ENCODE results near the gene NET1. TPM values are rescaled to one million over a fixed set of nuclear protein-coding genes. Genes with fewer than 3 reads are reported as not detected.
"Not testable (repeated sequence)": the region's sequence is repeated elsewhere in the genome, so short reads cannot be mapped to it uniquely, and the experiment has no call there.

NET1 gene
- total RNA-seq, 1 donor from 2014 or later, result 103 TPM

- no peak for DNase-seq (ENCODE audit: extremely low spot score in 2 of 2)
- Histone ChIP-seq H3K27me3 (no peaks in the 10 kb centered on the region), H3K9me3 (no peaks in the 10 kb centered on the region), H3K36me3 (no peaks in the 10 kb centered on the region), H3K27ac (no peak overlapping the region), H3K4me3 (no peak overlapping the region), H3K4me1 (no peaks in the 10 kb centered on the region)
- TF ChIP-seq POLR2A (IDR thresholded peaks at IDR 0.05) (no peak), POLR2AphosphoS5 (IDR thresholded peaks at IDR 0.05; ENCODE audit: insufficient read depth in 1 of 2, low read depth in 1 of 2) (no peak), CTCF (IDR thresholded peaks at IDR 0.05) (no peak)
- intact Hi-C loops (cut with DNase I), result no loop called here
Measured at GRCh38 chr10:5376450-5376849, 35.9 kb upstream of the NET1 start.

GRCh38 chr10:5379202-5379601 lies 33.2 kb upstream of the NET1 start:
- H3K36me3 ChIP-seq; H3K27me3 ChIP-seq; intact Hi-C loops (cut with DNase I); H3K27ac ChIP-seq; H3K9me3 ChIP-seq; H3K4me1 ChIP-seq; DNase-seq (ENCODE audit: extremely low spot score in 2 of 2); H3K4me3 ChIP-seq: not testable (repeated sequence)

- not testable (repeated sequence) for H3K9me3 ChIP-seq; DNase-seq (ENCODE audit: extremely low spot score in 2 of 2); H3K27ac ChIP-seq; H3K27me3 ChIP-seq; H3K36me3 ChIP-seq; H3K4me1 ChIP-seq; H3K4me3 ChIP-seq
- intact Hi-C loops (cut with DNase I), result loop anchor here (10.0 kb wide), 1 partner anchor 566 kb away; no protein-coding TSS in a partner anchor
Measured at GRCh38 chr10:5380395-5380794, 32.0 kb upstream of the NET1 start.

GRCh38 chr10:5381187-5381586 lies 31.2 kb upstream of the NET1 start:
- TF ChIP-seq POLR2AphosphoS5 (IDR thresholded peaks at IDR 0.05; ENCODE audit: insufficient read depth in 1 of 2, low read depth in 1 of 2) (no peak), CTCF (IDR thresholded peaks at IDR 0.05) (no peak), POLR2A (IDR thresholded peaks at IDR 0.05) (no peak)
- no peaks in the 10 kb centered on the region for H3K27me3 ChIP-seq
- no peaks in the 10 kb centered on the region for H3K36me3 ChIP-seq
- H3K4me3 ChIP-seq, result no peak overlapping the region
- no peak overlapping the region for H3K27ac ChIP-seq
- intact Hi-C loops (cut with DNase I), result loop anchor here (10.0 kb wide), 1 partner anchor 566 kb away; no protein-coding TSS in a partner anchor
- DNase-seq (ENCODE audit: extremely low spot score in 2 of 2), result no peak
- no peaks in the 10 kb centered on the region for H3K4me1 ChIP-seq
- H3K9me3 ChIP-seq, result no peaks in the 10 kb centered on the region

GRCh38 chr10:5385224-5385623 lies 27.1 kb upstream of the NET1 start:
- H3K27ac ChIP-seq, result no peak overlapping the region
- intact Hi-C loops (cut with DNase I), result loop anchor here (10.0 kb wide), 1 partner anchor 570 kb away; no protein-coding TSS in a partner anchor
- TF ChIP-seq CTCF (IDR thresholded peaks at IDR 0.05) (no peak), POLR2A (IDR thresholded peaks at IDR 0.05) (no peak), POLR2AphosphoS5 (IDR thresholded peaks at IDR 0.05; ENCODE audit: insufficient read depth in 1 of 2, low read depth in 1 of 2) (no peak)
- no peaks in the 10 kb centered on the region for H3K36me3 ChIP-seq
- no peaks in the 10 kb centered on the region for H3K9me3 ChIP-seq
- DNase-seq (ENCODE audit: extremely low spot score in 2 of 2), result no peak
- no peak overlapping the region for H3K4me3 ChIP-seq
- no peaks in the 10 kb centered on the region for H3K27me3 ChIP-seq
- no peaks in the 10 kb centered on the region for H3K4me1 ChIP-seq

- Histone ChIP-seq H3K36me3 (no peaks in the 10 kb centered on the region), H3K4me3 (no peak overlapping the region), H3K4me1 (no peaks in the 10 kb centered on the region), H3K27me3 (no peaks in the 10 kb centered on the region), H3K27ac (no peak overlapping the region), H3K9me3 (peaks cover 7% of the 10 kb centered on the region)
- intact Hi-C loops (cut with DNase I), result loop anchor here (10.0 kb wide), 1 partner anchor 572 kb away; no protein-coding TSS in a partner anchor
- no peak for DNase-seq (ENCODE audit: extremely low spot score in 2 of 2)
- no peak for TF ChIP-seq POLR2A (IDR thresholded peaks at IDR 0.05)
Measured at GRCh38 chr10:5387169-5387568, 25.2 kb upstream of the NET1 start.
